Thymus (tissue), 11 donors: ENCODE data around the gene DGKZ. TPM values are rescaled to one million over a fixed set of nuclear protein-coding genes. Genes with fewer than 3 reads are reported as not detected.
"Not testable (repeated sequence)": the region's sequence is repeated elsewhere in the genome, so short reads cannot be mapped to it uniquely, and the experiment has no call there.

Experiments
- DNase-seq, 9 donors: peaks; one replicate each; pipeline ENCODE4 v3.0.0-alpha.2; 2013; ENCODE audit warnings: low spot score in 9 of 9, low read depth in 6 of 9, missing footprints in 1 of 9
- H3K27ac ChIP-seq, 2 donors: one replicate each; pipeline ENCODE4 v1.5.1; 2013; ENCODE audit warnings: control low read depth in 1 of 2, low read depth in 1 of 2, low read length in 1 of 2, mild to moderate bottlenecking in 1 of 2, moderate library complexity in 1 of 2
- H3K27me3 ChIP-seq, 2 donors: one replicate each; pipeline ENCODE4 v1.5.1; 2013; ENCODE audit warnings: low read length in 1 of 2; ENCODE audit not compliant: control insufficient read depth in 2 of 2, insufficient read depth in 1 of 2
- H3K36me3 ChIP-seq, 2 donors: one replicate each; pipeline ENCODE4 v1.5.1; 2013; ENCODE audit warnings: low read length in 1 of 2, mild to moderate bottlenecking in 1 of 2, moderate library complexity in 1 of 2; ENCODE audit not compliant: control insufficient read depth in 2 of 2, insufficient read depth in 2 of 2
- H3K4me1 ChIP-seq, 2 donors: one replicate each; pipeline ENCODE4 v1.5.1; 2013; ENCODE audit warnings: low read length in 2 of 2; ENCODE audit not compliant: control insufficient read depth in 2 of 2, insufficient read depth in 2 of 2
- H3K4me3 ChIP-seq, 2 donors: one replicate each; pipeline ENCODE4 v1.5.1; 2013; ENCODE audit warnings: low read length in 2 of 2, control low read depth in 1 of 2, mild to moderate bottlenecking in 1 of 2
- H3K9me3 ChIP-seq, 2 donors: one replicate each; pipeline ENCODE4 v1.5.1; 2013; ENCODE audit warnings: low read length in 1 of 2, mild to moderate bottlenecking in 1 of 2; ENCODE audit not compliant: control insufficient read depth in 2 of 2, insufficient read depth in 1 of 2
- WGBS: extraction: QIAGEN DNeasy Blood & Tissue Kit; methylation state at CpG from one replicate; pipeline ENCODE4 v1.1.7; 2013; 5-methylcytosine and 5-hydroxymethylcytosine counted together
- polyA plus RNA-seq: library from polyadenylated mRNA; stranded (reverse); fragments of 200-250 nt; gene quantifications from one replicate; pipeline ENCODE4 v1.2.3, GENCODE V29; 2013
- total RNA-seq: library from RNA; stranded (reverse); fragments of 120-200 nt; gene quantifications from one replicate; pipeline ENCODE4 v1.2.4, GENCODE V29; 2013
- donor health status: healthy.

Gene DGKZ
- total and polyA plus RNA-seq, 2 donors = 52.8 to 139 TPM

DNA sequence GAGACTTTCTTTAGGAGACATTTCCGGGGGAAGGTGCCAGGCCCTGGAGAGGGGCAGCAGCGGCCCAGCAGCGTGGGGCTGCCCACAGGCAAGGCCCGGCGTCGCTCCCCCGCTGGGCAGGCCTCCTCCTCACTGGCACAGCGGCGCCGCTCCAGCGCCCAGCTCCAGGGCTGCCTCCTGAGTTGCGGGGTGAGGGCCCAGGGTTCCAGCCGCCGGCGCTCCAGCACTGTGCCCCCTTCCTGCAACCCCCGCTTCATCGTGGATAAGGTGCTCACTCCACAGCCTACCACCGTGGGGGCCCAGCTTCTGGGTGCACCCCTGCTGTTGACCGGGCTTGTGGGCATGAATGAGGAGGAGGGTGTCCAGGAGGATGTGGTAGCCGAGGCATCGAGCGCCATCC is 19.0 kb downstream of the DGKZ start:
- no peak overlapping the region for H3K27ac ChIP-seq
- DNase-seq = no peak
- H3K27me3 ChIP-seq = no peaks in the 10 kb centered on the region
- peaks cover 35 to 37% of the 10 kb centered on the region in 2 donors for H3K36me3 ChIP-seq
- peaks cover 13 to 43% of the 10 kb centered on the region in 2 donors for H3K4me1 ChIP-seq
- no peak overlapping the region for H3K4me3 ChIP-seq
- no peaks in the 10 kb centered on the region for H3K9me3 ChIP-seq
- 95% methylated on average over 22 of the region's 22 CpGs for WGBS

DNA sequence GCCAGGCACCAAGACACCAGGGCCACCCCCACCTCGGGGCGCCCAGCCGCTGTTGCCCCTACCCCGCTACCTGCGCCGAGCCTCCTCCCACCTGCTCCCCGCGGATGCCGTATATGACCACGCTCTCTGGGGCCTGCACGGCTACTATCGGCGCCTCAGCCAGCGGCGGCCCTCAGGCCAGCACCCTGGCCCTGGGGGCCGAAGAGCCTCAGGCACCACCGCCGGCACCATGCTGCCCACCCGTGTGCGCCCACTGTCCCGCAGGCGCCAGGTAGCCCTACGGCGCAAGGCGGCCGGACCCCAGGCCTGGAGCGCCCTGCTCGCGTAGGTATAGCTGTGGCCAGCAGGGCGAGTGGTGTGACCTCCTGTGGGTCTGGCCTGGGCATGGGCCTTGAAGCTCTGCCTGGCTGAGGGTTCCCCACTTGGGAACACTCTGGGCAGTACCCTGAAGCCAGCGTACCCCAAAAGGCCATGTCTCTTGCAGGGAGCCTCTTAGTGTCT is 19.4 kb downstream of the DGKZ start:
- Histone ChIP-seq H3K27me3 (no peaks in the 10 kb centered on the region), H3K4me1 (peaks cover 13 to 39% of the 10 kb centered on the region in 2 donors), H3K36me3 (peaks cover 39 to 42% of the 10 kb centered on the region in 2 donors), H3K4me3 (no peak overlapping the region), H3K9me3 (no peaks in the 10 kb centered on the region), H3K27ac (no peak overlapping the region)
- WGBS = 97% methylated on average over 31 of the region's 31 CpGs
- no peak for DNase-seq

DNA sequence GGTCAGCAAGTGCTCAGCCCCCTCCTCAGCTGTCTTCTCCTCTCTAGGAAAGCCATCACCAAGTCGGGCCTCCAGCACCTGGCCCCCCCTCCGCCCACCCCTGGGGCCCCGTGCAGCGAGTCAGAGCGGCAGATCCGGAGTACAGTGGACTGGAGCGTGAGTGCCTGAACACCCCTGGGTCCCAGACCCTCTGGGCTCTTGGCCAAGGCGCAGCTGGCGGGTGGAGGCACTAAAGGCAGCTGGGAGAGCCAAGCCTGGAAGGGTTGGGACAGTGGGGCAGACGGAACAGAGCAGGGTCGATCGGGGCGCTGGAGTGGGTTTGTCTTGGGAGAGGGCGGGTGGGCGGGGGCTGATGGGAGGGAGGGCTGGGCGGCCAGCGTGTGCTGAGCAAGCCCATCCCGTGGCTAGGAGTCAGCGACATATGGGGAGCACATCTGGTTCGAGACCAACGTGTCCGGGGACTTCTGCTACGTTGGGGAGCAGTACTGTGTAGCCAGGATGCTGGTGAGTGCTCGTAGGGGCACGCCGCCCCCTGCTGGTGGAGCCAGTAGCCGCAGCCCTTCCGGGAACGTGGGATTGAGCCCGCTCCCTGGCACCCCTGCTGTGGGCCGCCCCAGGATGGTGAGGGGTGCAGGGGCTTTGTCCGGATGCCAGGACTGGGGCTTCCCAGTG is 20.1 kb downstream of the DGKZ start:
- H3K27ac ChIP-seq = no peak overlapping the region
- H3K27me3 ChIP-seq = no peaks in the 10 kb centered on the region
- WGBS = 46% methylated on average over 32 of the region's 32 CpGs
- H3K4me3 ChIP-seq = no peak overlapping the region
- peaks cover 46 to 48% of the 10 kb centered on the region in 2 donors for H3K36me3 ChIP-seq
- DNase-seq = peak in 3 of 9 donors; percentile 62 to 79 (median 79)
- H3K4me1 ChIP-seq = peaks cover 9 to 32% of the 10 kb centered on the region in 2 donors
- no peaks in the 10 kb centered on the region for H3K9me3 ChIP-seq

DNA sequence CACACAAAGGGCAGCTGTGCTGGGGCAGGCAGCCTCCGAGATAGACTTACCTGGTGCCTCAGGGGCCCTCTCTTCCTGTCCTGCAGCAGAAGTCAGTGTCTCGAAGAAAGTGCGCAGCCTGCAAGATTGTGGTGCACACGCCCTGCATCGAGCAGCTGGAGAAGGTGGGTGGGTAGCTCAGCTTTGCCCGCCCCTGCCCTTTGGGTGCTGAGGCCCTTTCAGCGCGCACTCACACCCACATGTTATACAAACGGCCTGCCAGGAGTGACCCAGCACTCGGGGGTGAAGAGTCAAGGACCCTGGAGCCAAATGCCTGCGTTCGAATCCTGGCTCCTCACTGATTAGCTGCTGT is 20.6 kb downstream of the DGKZ start:
- H3K4me1 ChIP-seq = peaks cover 4 to 27% of the 10 kb centered on the region in 2 donors
- 90% methylated on average over 12 of the region's 12 CpGs for WGBS

DNA sequence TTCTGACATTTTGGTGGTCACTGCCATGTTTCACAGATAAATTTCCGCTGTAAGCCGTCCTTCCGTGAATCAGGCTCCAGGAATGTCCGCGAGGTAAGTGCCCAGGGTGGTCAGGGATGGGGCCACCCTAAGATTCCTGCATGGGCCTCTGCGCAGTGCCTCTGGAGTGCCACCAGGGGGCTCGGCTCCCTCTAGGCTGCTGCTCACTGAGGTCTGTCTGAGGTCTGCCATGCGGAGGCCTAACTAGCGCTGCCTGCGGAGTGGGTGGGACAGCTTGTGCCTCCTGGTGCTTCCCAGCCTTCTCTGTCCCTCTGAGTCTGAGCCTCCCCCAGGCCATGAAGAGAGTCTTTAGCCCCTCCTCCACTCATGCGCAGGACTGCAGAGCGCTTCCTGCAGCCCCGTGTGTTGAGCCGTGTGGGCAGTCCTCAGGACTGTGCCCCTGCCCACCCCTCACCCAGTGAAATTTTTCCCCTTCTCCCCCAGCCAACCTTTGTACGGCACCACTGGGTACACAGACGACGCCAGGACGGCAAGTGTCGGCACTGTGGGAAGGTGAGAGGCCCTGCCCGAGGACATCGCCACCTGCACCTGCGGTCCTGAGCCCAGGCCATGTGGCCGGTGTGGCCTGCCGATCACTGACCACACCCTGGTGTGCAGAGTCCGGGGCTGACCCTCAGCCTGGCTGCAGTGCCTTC is 22.3 kb downstream of the DGKZ start:
- DNase-seq = no peak
- Histone ChIP-seq H3K4me1 (peaks cover 0 to 16% of the 10 kb centered on the region in 2 donors), H3K27ac (no peak overlapping the region), H3K36me3 (peaks cover 49 to 66% of the 10 kb centered on the region in 2 donors), H3K27me3 (no peaks in the 10 kb centered on the region), H3K9me3 (no peaks in the 10 kb centered on the region), H3K4me3 (no peak overlapping the region)
- WGBS = 88% methylated on average over 25 of the region's 25 CpGs

More for the DNA sequence above, 20.6 kb downstream of the DGKZ start:
- no peak overlapping the region for H3K27ac ChIP-seq
- no peaks in the 10 kb centered on the region for H3K9me3 ChIP-seq
- no peak for DNase-seq
- H3K4me3 ChIP-seq = no peak overlapping the region
- H3K27me3 ChIP-seq = no peaks in the 10 kb centered on the region
- peaks cover 51 to 54% of the 10 kb centered on the region in 2 donors for H3K36me3 ChIP-seq

DNA sequence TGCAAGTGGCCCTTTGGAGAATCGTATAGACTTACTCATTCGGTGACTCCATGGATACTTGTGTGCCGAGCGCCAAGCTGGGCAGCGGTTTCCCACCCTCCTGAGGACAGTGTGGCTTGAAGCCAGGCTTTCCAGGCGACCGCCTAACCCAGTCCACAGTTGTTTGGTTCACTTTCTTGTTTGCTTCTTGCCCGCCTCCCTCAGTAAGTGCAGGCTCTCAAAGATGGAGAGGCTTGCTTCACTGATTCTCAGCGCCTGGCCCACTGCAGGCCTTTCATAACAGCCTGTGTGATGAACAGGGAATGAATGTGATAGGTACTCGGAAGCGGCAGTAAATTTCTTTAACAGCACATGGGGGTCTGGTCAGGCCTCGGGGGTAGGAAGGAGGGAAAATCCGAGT is 23.0 kb downstream of the DGKZ start:
- H3K36me3 ChIP-seq = peaks cover 55 to 70% of the 10 kb centered on the region in 2 donors
- no peaks in the 10 kb centered on the region for H3K9me3 ChIP-seq
- peaks cover 0 to 16% of the 10 kb centered on the region in 2 donors for H3K4me1 ChIP-seq
- 97% methylated on average over 13 of the region's 13 CpGs for WGBS
- no peak overlapping the region for H3K27ac ChIP-seq
- H3K4me3 ChIP-seq = no peak overlapping the region
- no peaks in the 10 kb centered on the region for H3K27me3 ChIP-seq
- no peak for DNase-seq

DNA sequence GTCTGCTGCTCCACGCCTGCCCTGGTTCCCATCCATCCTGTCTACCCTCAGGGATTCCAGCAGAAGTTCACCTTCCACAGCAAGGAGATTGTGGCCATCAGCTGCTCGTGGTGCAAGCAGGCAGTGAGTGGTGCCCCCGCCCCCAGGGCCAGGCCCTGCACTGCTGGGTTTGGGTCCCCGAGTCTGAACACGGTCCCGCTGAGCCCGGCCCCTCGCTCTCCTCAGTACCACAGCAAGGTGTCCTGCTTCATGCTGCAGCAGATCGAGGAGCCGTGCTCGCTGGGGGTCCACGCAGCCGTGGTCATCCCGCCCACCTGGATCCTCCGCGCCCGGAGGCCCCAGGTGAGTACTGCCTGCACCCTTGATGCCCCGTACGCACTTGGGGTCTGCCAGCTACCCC is 24.0 kb downstream of the DGKZ start:
- H3K36me3 ChIP-seq = peaks cover 66 to 75% of the 10 kb centered on the region in 2 donors
- not testable (repeated sequence) for H3K27ac ChIP-seq, H3K4me3 ChIP-seq, H3K27me3 ChIP-seq, DNase-seq, H3K9me3 ChIP-seq
- H3K4me1 ChIP-seq = peaks cover 0 to 11% of the 10 kb centered on the region in 2 donors
- WGBS = 98% methylated on average over 19 of the region's 19 CpGs

DNA sequence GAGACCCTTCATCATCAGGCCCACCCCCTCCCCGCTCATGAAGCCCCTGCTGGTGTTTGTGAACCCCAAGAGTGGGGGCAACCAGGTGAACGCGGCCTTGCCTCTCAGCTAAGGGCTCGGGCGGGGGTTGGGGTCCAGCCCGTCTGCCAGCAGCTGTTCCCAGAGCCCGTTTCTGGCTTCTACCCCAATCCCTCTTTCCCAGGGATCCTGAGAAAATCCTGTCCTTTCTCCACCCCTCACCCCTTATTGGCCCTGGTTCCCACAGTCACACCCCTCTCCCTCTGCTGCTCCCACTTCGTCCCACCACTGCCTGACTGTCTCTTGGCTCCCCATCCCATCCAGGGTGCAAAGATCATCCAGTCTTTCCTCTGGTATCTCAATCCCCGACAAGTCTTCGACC is 24.8 kb downstream of the DGKZ start:
- no peaks in the 10 kb centered on the region for H3K9me3 ChIP-seq
- H3K4me1 ChIP-seq = peaks cover 0 to 7% of the 10 kb centered on the region in 2 donors
- no peak overlapping the region for H3K27ac ChIP-seq
- no peaks in the 10 kb centered on the region for H3K27me3 ChIP-seq
- no peak for DNase-seq
- WGBS = 96% methylated on average over 10 of the region's 10 CpGs
- no peak overlapping the region for H3K4me3 ChIP-seq
- peaks cover 74 to 81% of the 10 kb centered on the region in 2 donors for H3K36me3 ChIP-seq

DNA sequence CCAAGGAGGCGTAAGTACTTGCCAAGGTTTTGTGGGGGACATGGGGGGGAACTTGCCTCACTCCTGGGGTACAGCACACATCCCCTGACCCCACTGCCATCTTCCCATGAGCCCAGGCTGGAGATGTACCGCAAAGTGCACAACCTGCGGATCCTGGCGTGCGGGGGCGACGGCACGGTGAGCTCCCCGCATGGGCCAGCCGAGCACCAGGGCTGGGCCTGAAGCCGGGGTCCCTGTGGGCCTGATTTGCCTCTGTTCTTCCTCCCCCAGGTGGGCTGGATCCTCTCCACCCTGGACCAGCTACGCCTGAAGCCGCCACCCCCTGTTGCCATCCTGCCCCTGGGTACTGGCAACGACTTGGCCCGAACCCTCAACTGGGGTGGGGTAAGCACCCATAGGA is 25.2 kb downstream of the DGKZ start:
- H3K4me3 ChIP-seq, DNase-seq, H3K27ac ChIP-seq, H3K27me3 ChIP-seq, H3K9me3 ChIP-seq, H3K4me1 ChIP-seq: not testable (repeated sequence)
- H3K36me3 ChIP-seq = peaks cover 78 to 86% of the 10 kb centered on the region in 2 donors
- 98% methylated on average over 15 of the region's 15 CpGs for WGBS
